ENCODE data around the gene TEAD1. TPM values are rescaled to one million over a fixed set of nuclear protein-coding genes. Genes with fewer than 3 reads are reported as not detected.

TEAD1 gene
- total and polyA plus RNA-seq, 9 of the 15 experiments (the other 6 are each of a cell fraction or from before 2014, with no cell fraction given): 1.7 to 17.7 (median 10.8) TPM

- TF ChIP-seq TRIM24 (IDR thresholded peaks at IDR 0.05) (0 out of 4 replicates have a peak, but pooled peaks of 1 of the 2 experiments have one; percentile 19), TEAD4 (IDR thresholded peaks at IDR 0.05; ENCODE audit: low read length) (peak; percentile 40; the same call in 1 of the 2 replicates), TEAD4 (CRISPR knock-in tag; IDR thresholded peaks at IDR 0.05; ENCODE audit: borderline replicate concordance) (no peak), RCOR1 (IDR thresholded peaks at IDR 0.05; ENCODE audit: borderline replicate concordance in 1 of 2, low read depth in 2 of 2, low read length in 2 of 2) (peak in 1 of 2 experiments; percentile 57; a peak in 3 of 4 replicates)
These were observed 128.3 kb downstream of the TEAD1 start (continued) for GRCh38 chr11:12802418-12803085.

DNA sequence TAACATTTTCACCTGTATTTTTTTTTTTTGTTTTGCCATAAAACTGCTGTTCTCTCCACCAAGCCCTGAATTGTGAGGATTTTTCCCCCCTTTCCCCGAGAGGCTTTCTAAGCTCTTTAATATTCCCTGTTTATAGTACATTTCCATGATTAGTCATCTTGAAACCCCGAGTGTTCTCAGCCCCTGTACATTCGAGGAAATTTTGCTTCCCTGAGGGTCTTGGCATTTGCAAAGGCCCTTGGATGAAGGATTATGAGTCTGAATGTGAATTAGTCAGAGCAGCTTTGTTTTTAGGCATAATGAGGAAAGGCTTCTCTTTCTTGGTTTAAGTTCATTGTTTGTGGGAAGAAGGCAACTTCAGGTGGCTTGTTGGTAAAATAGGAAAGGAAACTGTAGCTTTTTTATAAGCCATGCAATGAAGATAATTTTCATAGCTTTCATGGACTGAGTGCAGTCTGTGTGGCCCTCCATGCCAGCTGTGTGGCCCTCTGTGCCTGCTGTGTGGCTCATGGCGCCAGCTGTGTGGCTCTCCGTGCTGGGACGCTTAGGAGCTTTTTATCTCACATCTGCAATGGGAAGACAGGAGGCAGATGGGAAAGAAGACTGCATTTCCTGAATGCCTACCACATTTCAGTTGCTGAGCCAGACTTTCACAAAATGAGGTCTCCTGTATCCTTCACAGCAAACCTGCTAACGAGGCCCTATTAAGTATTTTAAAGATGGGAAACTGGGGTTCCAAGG is 129.0 kb downstream of the TEAD1 start:
- in situ Hi-C loops (cut with MboI) (no loop called here), intact Hi-C loops (cut with micrococcal nuclease) (no loop called here)
- TF ChIP-seq FOXK2 (conservative IDR thresholded peaks at IDR 0.05 in 1 of 2, IDR thresholded peaks at IDR 0.05 in 1 of 2; ENCODE audit: low read depth in 2 of 2): 0 out of 4 replicates have a peak, but pooled peaks of 1 of the 2 experiments have one; percentile 1
- no peak for TF ChIP-seq SNRNP70 (optimal IDR thresholded peaks at IDR 0.05; ENCODE audit: low read depth, low read length)
- H4K20me1 ChIP-seq (replicated peaks; ENCODE audit: control insufficient read depth, insufficient read depth, low read length): 0 out of 2 replicates have a peak, but pooled peaks cover 7% of the 10 kb centered on the region
- 36% methylated on average over 7 of the region's 7 CpGs for WGBS (ENCODE audit: insufficient coverage, low coverage, missing lambda C conversion rate)
- no peak for FAIRE-seq
- no TSS peak for BruUV-seq (replicated peaks)
- H3K36me3 ChIP-seq (ENCODE audit: control insufficient read depth, insufficient read depth, low read length): no peaks in the 10 kb centered on the region
- ChIA-PET POLR2A (interaction anchor here (0.6 to 1.9 kb wide), 5 partner anchors 11 to 647 kb away, joined by 3 to 7 read pairs (median 3); no protein-coding TSS in a partner anchor), CTCF (ENCODE audit: low intra/inter-chr PET ratio) (no interaction called here)
- H3K4me3 ChIP-seq: no peak overlapping the region
- peak overlapping the region; percentile 2 to 75; a peak in 1 of 4 replicates for H3K9ac ChIP-seq (ENCODE audit: insufficient read depth in 1 of 2, low read depth in 2 of 2, low read length in 2 of 2)
- H3K79me2 ChIP-seq (ENCODE audit: control insufficient read depth, insufficient read depth, low read length): no peaks in the 10 kb centered on the region
- H3K27me3 ChIP-seq (ENCODE audit: control insufficient read depth in 2 of 2, insufficient read depth in 2 of 2, low read length in 2 of 2): no peaks in the 10 kb centered on the region
- no peak for ATAC-seq
- H3K27ac ChIP-seq (ENCODE audit: extremely low read depth, low read depth, low read length): peak overlapping the region; percentile 40; the same call in 1 of the 3 replicates
- peak overlapping the region; percentile 23; the same call in 1 of the 2 replicates for H3K4me2 ChIP-seq (ENCODE audit: insufficient read depth, low read length)
- peaks cover 3% of the 10 kb centered on the region for H3K9me1 ChIP-seq (ENCODE audit: control insufficient read depth, insufficient read depth, low read length)
- no peaks in the 10 kb centered on the region for H3K9me3 ChIP-seq (replicated peaks; ENCODE audit: control insufficient read depth, insufficient read depth, low read depth, low read length)
- peaks cover 6 to 27% of the 10 kb centered on the region in 2 experiments; a peak in 4 of 5 replicates for H3K4me1 ChIP-seq (replicated peaks in 1 of 2; ENCODE audit: control insufficient read depth in 2 of 2, insufficient read depth in 2 of 2, low read length in 2 of 2)
- DNase-seq (ENCODE audit: extremely low read depth in 1 of 4, low spot score in 3 of 4): no peak
- peak overlapping the region; percentile 15; the same call in 1 of the 2 replicates for H2AFZ ChIP-seq (ENCODE audit: low read depth, low read length)
